A549 (cell line): Measurements from ENCODE around the gene OVOL1. TPM values are rescaled to one million over a fixed set of nuclear protein-coding genes. Genes with fewer than 3 reads are reported as not detected.

Source experiments
- ATAC-seq, 2 experiments: fragments of 200-7000 bp in 1 of 2; fragments of >200 bp in 1 of 2; cut with Nextera tagmentation in 1 of 2; cut with Tn5 transposase in 1 of 2; 3 replicates each; pipeline versions ENCODE4 v1.8.0 to v1.9.1; 2018 to 2020; ENCODE audit warnings: mild to moderate bottlenecking in 1 of 2, moderate library complexity in 1 of 2
- CTCF ChIA-PET: fragments of 300-600 bp; sonication (Branson Sonifier 250); formaldehyde crosslinking; extraction: SDS; loops from one replicate; lab custom pipeline; 2021; ENCODE audit warnings: antibody characterized with exemption, inconsistent platforms; lab: Yijun Ruan, JAX
- POLR2A ChIA-PET: fragments of 350-600 bp; formaldehyde crosslinking; extraction: SDS; loops from one replicate; lab custom pipeline; 2021; ENCODE audit warnings: antibody characterized with exemption, inconsistent platforms; lab: Yijun Ruan, JAX
- DNase-seq, 2 experiments: peaks; one replicate each; pipeline versions ENCODE4 v3.0.0 to v3.0.0-alpha.2; 2011 to 2016; ENCODE audit warnings: low read depth in 1 of 2, low spot score in 1 of 2
- FAIRE-seq: peaks from 2 replicates; lab custom pipeline; 2011; peaks lifted over from hg19 to GRCh38; lab: Jason Lieb, UNC
- H3K27ac ChIP-seq, 2 experiments: fragments of >200 bp; sonication (Bioruptor Twin); formaldehyde crosslinking; 3 replicates each; pipeline ENCODE4 v1.5.1; 2016 to 2017
- H3K4me1 ChIP-seq: fragments of >200 bp; sonication (Bioruptor Twin); formaldehyde crosslinking; 3 replicates; pipeline ENCODE4 v1.6.1; 2016
- H3K4me2 ChIP-seq: fragments of >200 bp; sonication (Bioruptor Twin); formaldehyde crosslinking; 3 replicates; pipeline ENCODE4 v1.6.1; 2016
- H3K4me3 ChIP-seq: fragments of >200 bp; sonication (Bioruptor Twin); formaldehyde crosslinking; 3 replicates; pipeline ENCODE4 v1.5.1; 2016
- H3K9me3 ChIP-seq: fragments of >200 bp; sonication (Bioruptor Twin); formaldehyde crosslinking; 3 replicates; pipeline ENCODE4 v1.6.1; 2016
- CEBPB ChIP-seq, 2 experiments: fragments of >200 bp in 1 of 2; sonication (Bioruptor Twin) in 1 of 2; formaldehyde crosslinking in 1 of 2; IDR thresholded peaks; 2 replicates each; pipeline ENCODE4 v1.6.1; 2012 to 2016
- CHD4 ChIP-seq: fragments of 200-600 bp; sonication (generic); IDR thresholded peaks from 2 replicates; pipeline ENCODE4 v1.6.1; 2016; ENCODE audit warnings: antibody characterized with exemption, mild to moderate bottlenecking, borderline replicate concordance
- EHF ChIP-seq: fragments of 250-450 bp; sonication (Bioruptor Pico); IDR thresholded peaks from 2 replicates; pipeline ENCODE4 v1.5.0; 2020; ENCODE audit warnings: mild to moderate bottlenecking
- FOSB ChIP-seq: fragments of 250-450 bp; sonication (Bioruptor Pico); IDR thresholded peaks from 2 replicates; pipeline ENCODE4 v1.5.0; 2020; ENCODE audit warnings: mild to moderate bottlenecking, moderate library complexity
- FOSL2 ChIP-seq, 2 experiments: fragments of 450-650 bp in 1 of 2; fragments of >200 bp in 1 of 2; sonication (Bioruptor Twin) in 1 of 2; formaldehyde crosslinking; IDR thresholded peaks; 2 replicates each; pipeline versions ENCODE4 v1.5.0 to v1.6.1; 2016 to 2020; ENCODE audit warnings: mild to moderate bottlenecking in 1 of 2, moderate library complexity in 1 of 2
- HOXA7 ChIP-seq: fragments of 250-450 bp; sonication (Bioruptor Pico); IDR thresholded peaks from 2 replicates; pipeline ENCODE4 v1.5.0; 2020; ENCODE audit warnings: mild to moderate bottlenecking, moderate library complexity
- JUN ChIP-seq, 2 experiments: fragments of >200 bp; sonication (Bioruptor Twin); formaldehyde crosslinking; IDR thresholded peaks; 2 replicates in 1 of 2; 3 replicates in 1 of 2; pipeline ENCODE4 v1.6.1; 2016 to 2017
- JUNB ChIP-seq: fragments of >200 bp; sonication (Bioruptor Twin); formaldehyde crosslinking; IDR thresholded peaks from 2 replicates; pipeline ENCODE4 v1.6.1; 2016
- KDM5A ChIP-seq: fragments of 200-600 bp; sonication (generic); IDR thresholded peaks from 2 replicates; pipeline ENCODE4 v1.6.1; 2016; ENCODE audit warnings: antibody characterized with exemption, mild to moderate bottlenecking
- MAZ ChIP-seq: fragments of 150-350 bp; IDR thresholded peaks from 2 replicates; pipeline ENCODE4 v1.6.1; 2014; ENCODE audit warnings: antibody characterized with exemption, low read depth, low read length, borderline replicate concordance
- MYC ChIP-seq: IDR thresholded peaks from 2 replicates; pipeline ENCODE4 v1.6.1; 2012; ENCODE audit warnings: mild to moderate bottlenecking, inconsistent platforms, low read length, improper control_type of control experiment, borderline replicate concordance
- NFE2L2 ChIP-seq: fragments of 150-350 bp; conservative IDR thresholded peaks from 2 replicates; pipeline ENCODE4 v1.6.1; 2014; ENCODE audit warnings: low read length
- NPAS2 ChIP-seq: fragments of 250-450 bp; sonication (Bioruptor Pico); IDR thresholded peaks from 2 replicates; pipeline ENCODE4 v1.8.0; 2022; ENCODE audit warnings: mild to moderate bottlenecking, moderate library complexity, borderline replicate concordance
- POLR2A ChIP-seq: IDR thresholded peaks from 2 replicates; pipeline ENCODE4 v1.6.1; 2012; ENCODE audit warnings: mild to moderate bottlenecking, low read length
- RARB ChIP-seq: fragments of 250-450 bp; sonication (Bioruptor Pico); IDR thresholded peaks from 2 replicates; pipeline ENCODE4 v1.8.0; 2021; ENCODE audit warnings: mild to moderate bottlenecking, moderate library complexity
- RCOR1 ChIP-seq: fragments of 150-350 bp; IDR thresholded peaks from 2 replicates; pipeline ENCODE4 v1.6.1; 2014; ENCODE audit warnings: antibody characterized with exemption, low read length, low read depth
- RNF2 ChIP-seq: fragments of 200-600 bp; sonication (generic); IDR thresholded peaks from 2 replicates; pipeline ENCODE4 v1.6.1; 2016; ENCODE audit warnings: low read depth, mild to moderate bottlenecking, antibody characterized with exemption, moderate library complexity, borderline replicate concordance
- SMC3 ChIP-seq: fragments of >200 bp; sonication (Bioruptor Twin); formaldehyde crosslinking; IDR thresholded peaks from 3 replicates; pipeline ENCODE4 v1.6.1; 2018; ENCODE audit warnings: inconsistent platforms
- ZFP36 ChIP-seq: fragments of 450-650 bp; IDR thresholded peaks from 2 replicates; pipeline ENCODE4 v1.6.1; 2014; ENCODE audit warnings: borderline replicate concordance; ENCODE audit not compliant: partially characterized antibody
- ZNF302 ChIP-seq: fragments of 250-450 bp; sonication (Bioruptor Pico); IDR thresholded peaks from 2 replicates; pipeline ENCODE4 v1.9.0; 2021; ENCODE audit warnings: inconsistent platforms, mild to moderate bottlenecking, moderate library complexity
- ZSCAN20 ChIP-seq: fragments of 250-450 bp; sonication (Bioruptor Pico); IDR thresholded peaks from 2 replicates; pipeline ENCODE4 v1.8.0; 2022; ENCODE audit warnings: mild to moderate bottlenecking, moderate library complexity
- WGBS: methylation state at CpG from one replicate; pipeline ENCODE4 v1.1.6; 2017; ENCODE audit errors: missing lambda C conversion rate; 5-methylcytosine and 5-hydroxymethylcytosine counted together
- polyA plus RNA-seq, 4 experiments: library from polyadenylated mRNA; depleted of rRNA in 3 of 4; stranded (reverse); fragments of >200 nt; fragmentation: RNase III in 1 of 4; extraction: RNeasy Plus Mini Kit Qiagen cat#74134 plus additional on column Dnase treatment in 1 of 4; gene quantifications; 2 replicates in 3 of 4; 3 replicates in 1 of 4; pipeline ENCODE4 v1.2.3, GENCODE V29; 2011 to 2017
- TF ChIP-seq, protein P1 (sequence below): IDR thresholded peaks from 2 replicates; pipeline ENCODE4 v1.6.1; 2012
- TF ChIP-seq, protein P2 (sequence below): IDR thresholded peaks from 2 replicates; pipeline ENCODE4 v1.6.1; 2012; ENCODE audit warnings: low read depth, borderline replicate concordance
- TF ChIP-seq, protein P3 (sequence below): fragments of >200 bp; sonication (Bioruptor Twin); formaldehyde crosslinking; IDR thresholded peaks from 3 replicates; pipeline ENCODE4 v1.5.1; 2016
- TF ChIP-seq, protein P4 (sequence below): fragments of >200 bp; sonication (Bioruptor Twin); formaldehyde crosslinking; IDR thresholded peaks from 2 replicates; pipeline ENCODE4 v1.6.1; 2016

The OVOL1 gene
- polyA plus RNA-seq, 2 of the 4 experiments (the other 2 are of a cell fraction) = not detected

DNA sequence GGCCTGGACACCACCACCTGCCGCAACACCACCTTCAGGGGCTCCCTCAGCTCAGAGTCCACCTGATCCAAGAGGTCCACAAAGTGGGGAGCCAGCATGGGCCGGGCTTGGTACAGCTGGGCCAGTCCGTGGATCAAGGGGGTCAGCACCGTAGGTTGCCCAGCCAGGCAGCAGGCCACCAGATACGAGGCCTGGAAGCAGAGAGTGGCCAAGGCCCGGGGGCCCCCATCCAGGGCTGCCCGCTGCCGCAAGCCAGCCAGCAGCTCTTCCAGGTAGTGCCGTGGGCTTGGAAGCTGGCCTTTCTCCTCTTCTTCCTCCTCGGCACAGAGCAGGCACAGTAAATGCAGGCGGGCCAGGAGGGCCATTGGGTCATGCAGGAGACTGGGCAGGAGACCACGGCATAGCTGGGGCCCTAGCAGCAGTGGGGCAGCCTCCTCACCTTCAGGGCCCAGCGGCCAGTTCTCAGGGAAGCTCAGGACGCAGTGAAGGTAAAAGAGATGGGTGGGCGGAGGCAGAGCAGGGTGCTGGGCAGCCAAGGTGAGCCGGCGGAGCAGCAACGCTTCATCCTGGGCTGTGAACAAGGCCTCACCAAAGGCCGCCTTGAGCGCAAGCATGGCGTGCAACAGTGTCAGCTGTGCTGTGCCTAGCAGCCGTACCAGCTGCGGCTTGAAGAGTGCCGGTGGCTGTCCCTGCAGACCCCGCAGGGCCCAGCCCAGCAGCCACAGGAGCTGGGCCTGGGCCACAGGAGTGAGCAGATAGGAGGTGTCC is 7.8 kb upstream of the OVOL1 start:
- TF ChIP-seq, protein P1, sequence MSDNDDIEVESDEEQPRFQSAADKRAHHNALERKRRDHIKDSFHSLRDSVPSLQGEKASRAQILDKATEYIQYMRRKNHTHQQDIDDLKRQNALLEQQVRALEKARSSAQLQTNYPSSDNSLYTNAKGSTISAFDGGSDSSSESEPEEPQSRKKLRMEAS = no peak
- no peak for TF ChIP-seq JUNB
- TF ChIP-seq MAZ = no peak
- TF ChIP-seq NFE2L2 = no peak
- TF ChIP-seq RARB (CRISPR knock-in tag) = no peak
- no peak for TF ChIP-seq CHD4
- no peak for TF ChIP-seq EHF (CRISPR knock-in tag)
- no peak for TF ChIP-seq RCOR1
- no peak for TF ChIP-seq KDM5A
- TF ChIP-seq ZSCAN20 (CRISPR knock-in tag) = no peak
- TF ChIP-seq JUN (IDR thresholded peaks at IDR 0.05) = no peak
- TF ChIP-seq, protein P2, sequence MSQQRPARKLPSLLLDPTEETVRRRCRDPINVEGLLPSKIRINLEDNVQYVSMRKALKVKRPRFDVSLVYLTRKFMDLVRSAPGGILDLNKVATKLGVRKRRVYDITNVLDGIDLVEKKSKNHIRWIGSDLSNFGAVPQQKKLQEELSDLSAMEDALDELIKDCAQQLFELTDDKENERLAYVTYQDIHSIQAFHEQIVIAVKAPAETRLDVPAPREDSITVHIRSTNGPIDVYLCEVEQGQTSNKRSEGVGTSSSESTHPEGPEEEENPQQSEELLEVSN = no peak
- TF ChIP-seq FOSB = no peak
- ATAC-seq (no peak), DNase-seq (no peak), FAIRE-seq (no peak)
- H3K4me3 ChIP-seq = peak overlapping the region; percentile 98
- no peaks in the 10 kb centered on the region for H3K9me3 ChIP-seq
- peak overlapping the region; percentile 93 to 98 for H3K27ac ChIP-seq
- 90% methylated on average over 23 of the region's 25 CpGs for WGBS
- ChIA-PET POLR2A (interaction anchor here (0.6 to 2.1 kb wide), 5 partner anchors 20 to 109 kb away, joined by 3 to 8 read pairs (median 4); partner anchors contain the start of genes FIBP, MUS81 and RNASEH2C), CTCF (interaction anchor here (0.6 to 6.6 kb wide), 54 partner anchors 8 to 358 kb away, joined by 3 to 173 read pairs (median 4); partner anchors contain the start of genes CCDC85B, CFL1, FIBP and KAT5)
- peaks cover 11% of the 10 kb centered on the region for H3K4me1 ChIP-seq
- peak overlapping the region; percentile 99 for H3K4me2 ChIP-seq

DNA sequence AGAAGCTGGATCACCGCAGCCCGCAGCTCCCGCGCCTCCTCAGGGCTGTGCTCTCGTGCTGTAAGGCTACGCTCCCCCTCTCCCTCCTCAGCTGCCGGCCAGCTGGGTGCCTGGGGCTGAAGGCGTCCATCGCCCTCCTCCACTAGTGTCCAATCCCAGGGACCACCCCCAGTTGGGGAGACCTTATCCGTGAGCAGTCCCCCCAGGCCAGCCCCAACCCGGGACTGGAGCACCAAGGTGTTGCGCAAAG is 7.3 kb upstream of the OVOL1 start:
- DNase-seq (no peak), ATAC-seq (peak in 1 of 2 experiments; percentile 1; a peak in 2 of 6 replicates), FAIRE-seq (no peak)
- ChIA-PET CTCF (interaction anchor here (0.6 to 6.6 kb wide), 52 partner anchors 9 to 286 kb away, joined by 3 to 173 read pairs (median 5); partner anchors contain the start of genes CATSPER1, CCDC85B, CFL1 and KAT5), POLR2A (interaction anchor here (0.6 to 2.1 kb wide), 7 partner anchors 10 to 109 kb away, joined by 3 to 8 read pairs (median 4); partner anchors contain the start of genes FIBP, KAT5, MUS81 and RNASEH2C)
- TF ChIP-seq POLR2A = no peak
- TF ChIP-seq CEBPB (IDR thresholded peaks at IDR 0.05) = 0 out of 4 replicates have a peak, but pooled peaks of 1 of the 2 experiments have one; percentile 73
- Histone ChIP-seq H3K27ac (peak overlapping the region; percentile 93 to 98), H3K4me2 (peak overlapping the region; percentile 99), H3K4me3 (peak overlapping the region; percentile 98), H3K9me3 (no peaks in the 10 kb centered on the region), H3K4me1 (peaks cover 11% of the 10 kb centered on the region)
- WGBS = 66% methylated on average over 8 of the region's 12 CpGs

DNA sequence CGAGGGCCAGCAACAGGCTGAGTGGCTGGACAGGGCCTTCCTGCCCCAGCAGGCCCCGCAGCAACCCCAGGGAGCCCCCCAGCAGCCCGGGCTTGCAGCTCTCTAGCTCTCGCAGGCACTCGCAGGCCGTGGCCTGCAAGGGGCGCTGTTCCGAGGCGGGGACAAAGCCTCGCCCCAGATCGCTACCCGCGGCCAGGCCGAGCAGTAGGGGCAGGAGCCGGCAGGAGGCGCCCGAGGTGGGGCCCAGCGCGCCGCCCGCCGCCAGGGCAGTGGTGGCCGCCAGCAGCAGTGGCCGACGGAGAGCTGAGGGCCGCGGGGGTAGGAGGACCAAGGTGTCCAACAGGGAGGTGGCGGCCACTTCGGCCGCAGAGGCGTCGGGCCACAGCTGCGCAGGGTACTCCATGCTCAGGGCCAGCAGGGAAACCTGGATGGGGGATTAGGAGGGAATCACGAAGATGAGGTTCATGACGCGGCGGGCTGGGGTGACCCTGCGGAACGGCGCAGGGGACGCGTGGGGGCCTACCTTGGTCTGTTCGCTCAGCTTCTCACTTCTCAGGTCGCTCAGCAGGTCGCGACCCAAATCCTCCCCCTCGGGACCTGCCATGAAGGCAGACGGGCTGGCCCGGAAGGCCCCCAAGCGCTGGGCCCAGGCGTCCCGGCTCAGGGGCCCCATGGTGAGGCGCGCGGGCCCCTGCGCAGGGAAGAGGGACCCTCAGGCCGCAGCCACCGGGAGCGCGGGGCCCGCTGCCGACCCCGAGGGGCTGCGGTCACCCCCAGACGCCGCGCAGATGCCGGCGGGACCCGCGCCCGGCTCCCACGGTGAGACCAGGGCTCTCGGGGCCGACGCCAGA is 6.7 kb upstream of the OVOL1 start:
- FAIRE-seq (no peak), DNase-seq (peak; percentile 76 to 88), ATAC-seq (peak; percentile 81 to 92)
- WGBS = 3% methylated on average over 20 of the region's 76 CpGs
- Histone ChIP-seq H3K4me2 (peak overlapping the region; percentile 99), H3K4me1 (peaks cover 11% of the 10 kb centered on the region), H3K9me3 (no peaks in the 10 kb centered on the region), H3K27ac (peak overlapping the region; percentile 93 to 98), H3K4me3 (peak overlapping the region; percentile 98)
- CTCF ChIA-PET = interaction anchor here (0.6 to 6.6 kb wide), 65 partner anchors 9 to 286 kb away, joined by 3 to 173 read pairs (median 4); partner anchors contain the start of genes BANF1, CATSPER1, CCDC85B and CFL1
- POLR2A ChIA-PET = interaction anchor here (0.6 to 2.1 kb wide), 8 partner anchors 10 to 108 kb away, joined by 3 to 8 read pairs (median 4); partner anchors contain the start of genes FIBP, KAT5, MUS81 and RNASEH2C
- no peak for TF ChIP-seq RARB (CRISPR knock-in tag)
- no peak for TF ChIP-seq NPAS2 (CRISPR knock-in tag)
- TF ChIP-seq ZNF302 (CRISPR knock-in tag) = no peak
- TF ChIP-seq POLR2A = peak; percentile 49
- no peak for TF ChIP-seq FOSL2 (IDR thresholded peaks at IDR 0.05)
- TF ChIP-seq FOSL2 (CRISPR knock-in tag; IDR thresholded peaks at IDR 0.05) = no peak
- TF ChIP-seq CEBPB (IDR thresholded peaks at IDR 0.05) = peak; percentile 6 to 88; a peak in 3 of 4 replicates
- peak; percentile 20; the same call in 1 of the 2 replicates for TF ChIP-seq RNF2
- no peak for TF ChIP-seq CHD4
- no peak for TF ChIP-seq ZSCAN20 (CRISPR knock-in tag)
- TF ChIP-seq ZFP36 = no peak
- TF ChIP-seq SMC3 = peak; percentile 80
- TF ChIP-seq MYC = no peak; the same call in 1 of the 2 replicates
- TF ChIP-seq, protein P3, sequence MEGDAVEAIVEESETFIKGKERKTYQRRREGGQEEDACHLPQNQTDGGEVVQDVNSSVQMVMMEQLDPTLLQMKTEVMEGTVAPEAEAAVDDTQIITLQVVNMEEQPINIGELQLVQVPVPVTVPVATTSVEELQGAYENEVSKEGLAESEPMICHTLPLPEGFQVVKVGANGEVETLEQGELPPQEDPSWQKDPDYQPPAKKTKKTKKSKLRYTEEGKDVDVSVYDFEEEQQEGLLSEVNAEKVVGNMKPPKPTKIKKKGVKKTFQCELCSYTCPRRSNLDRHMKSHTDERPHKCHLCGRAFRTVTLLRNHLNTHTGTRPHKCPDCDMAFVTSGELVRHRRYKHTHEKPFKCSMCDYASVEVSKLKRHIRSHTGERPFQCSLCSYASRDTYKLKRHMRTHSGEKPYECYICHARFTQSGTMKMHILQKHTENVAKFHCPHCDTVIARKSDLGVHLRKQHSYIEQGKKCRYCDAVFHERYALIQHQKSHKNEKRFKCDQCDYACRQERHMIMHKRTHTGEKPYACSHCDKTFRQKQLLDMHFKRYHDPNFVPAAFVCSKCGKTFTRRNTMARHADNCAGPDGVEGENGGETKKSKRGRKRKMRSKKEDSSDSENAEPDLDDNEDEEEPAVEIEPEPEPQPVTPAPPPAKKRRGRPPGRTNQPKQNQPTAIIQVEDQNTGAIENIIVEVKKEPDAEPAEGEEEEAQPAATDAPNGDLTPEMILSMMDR = peak; percentile 96
- TF ChIP-seq, protein P4, sequence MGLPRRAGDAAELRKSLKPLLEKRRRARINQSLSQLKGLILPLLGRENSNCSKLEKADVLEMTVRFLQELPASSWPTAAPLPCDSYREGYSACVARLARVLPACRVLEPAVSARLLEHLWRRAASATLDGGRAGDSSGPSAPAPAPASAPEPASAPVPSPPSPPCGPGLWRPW = no peak
- TF ChIP-seq HOXA7 (CRISPR knock-in tag) = no peak
